Inflammatory macrophage (primary cell): ENCODE measurements around the gene VN1R4.
"Not testable (repeated sequence)": the region's sequence is repeated elsewhere in the genome, so short reads cannot be mapped to it uniquely, and the experiment has no call there.

ENCODE experiments used
- DNase-seq, 2 donors: peaks; one replicate each; pipeline ENCODE4 v3.0.0-alpha.2; 2020 to 2022
- total RNA-seq, 18 experiments: gene quantifications; one replicate each; lab custom pipeline; 2026; ENCODE audit warnings: mixed read lengths in 6 of 18, inconsistent platforms in 2 of 18; lab: John Stamatoyannopoulos, UW

Gene VN1R4
- 0 to 0.03 (median 0) reads per million in 18 experiments for total RNA-seq

GRCh38 chr19:53267623-53268022 is at the start of gene VN1R4:
Gene VN1R4 (minus strand): TSS chr19:53267723. CDS start chr19:53267665, 58 bp downstream.
- DNase-seq: not testable (repeated sequence)

- DNase-seq: no peak
Observed at GRCh38 chr19:53311897-53312296, 44.4 kb upstream of the VN1R4 start.

DNA sequence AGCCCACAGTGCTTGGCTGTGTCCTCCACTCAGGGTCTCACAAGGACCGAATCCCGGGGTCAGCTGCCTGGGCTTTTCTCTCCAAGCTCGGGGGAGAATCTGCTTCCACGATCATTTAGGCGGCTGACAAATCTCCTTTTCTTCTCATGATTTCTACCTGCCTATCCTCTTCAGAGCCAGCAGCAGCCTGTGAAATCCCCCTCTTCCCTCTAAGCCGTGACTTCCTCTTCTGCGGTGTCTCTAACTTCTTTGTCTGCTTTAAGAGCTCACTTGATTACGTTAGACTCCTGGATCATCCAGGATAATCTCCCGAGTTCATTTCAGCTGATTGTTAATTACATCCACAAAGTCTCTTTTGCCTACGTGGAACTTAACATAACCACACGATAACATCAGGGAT is 43.5 kb upstream of the VN1R4 start:
- DNase-seq: no peak

DNA sequence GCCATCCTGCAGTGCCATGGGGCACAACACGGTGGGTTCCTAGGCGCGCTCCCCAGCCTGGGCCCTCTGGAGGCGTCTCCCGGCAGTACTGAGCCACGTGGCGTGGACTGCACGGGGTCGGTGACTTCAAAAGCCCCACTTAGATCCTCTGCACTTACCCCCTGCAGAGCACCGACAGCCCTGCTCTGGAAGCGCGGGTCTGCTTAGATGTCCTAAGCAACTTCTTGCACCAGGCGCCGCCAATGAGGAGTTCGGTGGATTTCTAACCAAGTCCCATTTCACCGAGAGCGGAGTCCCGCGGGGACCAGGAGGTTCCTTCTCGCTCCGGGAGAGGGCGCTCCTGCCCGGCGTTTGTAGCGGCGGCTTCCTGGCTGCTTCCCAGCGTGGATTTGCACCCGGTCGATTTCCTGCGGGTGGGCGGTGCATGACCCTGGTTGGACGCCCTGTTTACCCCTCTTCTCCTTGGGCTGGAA is 40.9 kb upstream of the VN1R4 start:
- DNase-seq: no peak

DNA sequence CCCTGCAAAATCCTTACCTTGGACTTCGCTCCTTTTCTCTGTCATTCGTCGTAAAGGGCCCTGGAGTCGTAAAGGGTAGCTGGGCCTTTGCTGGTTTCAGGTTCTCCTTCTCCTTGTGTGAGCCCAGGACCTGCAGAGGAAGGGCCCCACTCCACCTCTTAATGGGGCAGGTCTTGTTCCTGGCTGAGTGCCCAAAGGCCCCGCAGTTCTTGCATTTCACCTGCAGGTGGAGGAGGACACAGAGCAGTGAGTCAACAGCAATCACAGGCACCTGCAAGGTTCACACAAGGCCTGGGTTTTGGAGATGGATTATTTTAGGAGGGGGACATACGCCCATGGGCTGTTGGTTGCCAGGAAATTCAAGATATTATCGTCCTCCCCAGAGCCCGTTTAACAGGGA is 33.8 kb upstream of the VN1R4 start:
- not testable (repeated sequence) for DNase-seq

GRCh38 chr19:53294786-53295441 is 27.4 kb upstream of the VN1R4 start:
- no peak for DNase-seq

DNA sequence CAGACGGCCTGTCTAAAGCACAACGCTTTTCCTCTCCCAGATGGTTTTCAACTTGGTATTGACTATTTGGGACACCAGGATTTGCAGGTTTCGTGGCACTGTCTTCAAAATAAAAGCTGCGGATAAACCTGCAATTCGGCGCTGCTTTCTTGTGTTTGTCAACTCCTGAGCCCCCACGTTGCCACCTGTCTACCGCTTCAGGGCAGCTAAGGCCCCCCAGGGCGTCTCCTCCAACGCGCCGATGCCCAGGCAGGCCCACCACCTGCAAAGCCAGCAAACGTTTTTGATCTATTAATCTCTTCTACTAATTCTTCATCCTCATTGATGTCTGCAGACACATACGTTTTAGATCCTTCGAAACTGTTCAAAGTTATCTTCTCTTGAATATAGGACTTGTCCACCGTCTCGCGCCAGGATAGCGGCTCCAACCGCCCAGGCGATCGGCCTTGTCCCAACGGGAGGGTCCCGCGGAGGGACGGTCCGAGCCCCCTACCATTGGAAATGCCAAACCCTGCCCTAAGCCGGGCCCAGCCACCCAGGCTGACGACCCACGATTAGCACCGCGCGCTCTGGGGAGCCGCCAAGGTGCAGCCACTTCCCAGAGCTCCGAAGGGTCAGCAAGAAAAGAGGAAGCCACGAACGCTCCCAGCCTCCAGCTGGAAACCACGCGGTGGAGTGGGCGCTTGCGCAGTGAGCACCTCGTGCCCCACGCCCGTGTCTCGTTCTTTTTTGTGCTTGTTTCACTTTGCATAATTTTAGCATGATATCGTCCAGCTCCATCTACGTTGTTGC is 23.4 kb upstream of the VN1R4 start:
- no peak for DNase-seq

- no peak for DNase-seq
Observed at GRCh38 chr19:53285087-53285486, 17.6 kb upstream of the VN1R4 start.

- not testable (repeated sequence) for DNase-seq
Observed at GRCh38 chr19:53281947-53282346, 14.4 kb upstream of the VN1R4 start.

GRCh38 chr19:53275480-53275879 is 8.0 kb upstream of the VN1R4 start:
- no peak for DNase-seq

GRCh38 chr19:53272044-53272443 is 4.5 kb upstream of the VN1R4 start:
- no peak for DNase-seq

GRCh38 chr19:53269861-53270260 is 2.3 kb upstream of the VN1R4 start:
- not testable (repeated sequence) for DNase-seq

GRCh38 chr19:53257715-53258342 is 9.7 kb downstream of the VN1R4 start, which contains the start of gene VN1R2:
Gene VN1R2 (plus strand): TSS chr19:53258292. CDS start chr19:53258376, 84 bp downstream.
- not testable (repeated sequence) for DNase-seq

DNA sequence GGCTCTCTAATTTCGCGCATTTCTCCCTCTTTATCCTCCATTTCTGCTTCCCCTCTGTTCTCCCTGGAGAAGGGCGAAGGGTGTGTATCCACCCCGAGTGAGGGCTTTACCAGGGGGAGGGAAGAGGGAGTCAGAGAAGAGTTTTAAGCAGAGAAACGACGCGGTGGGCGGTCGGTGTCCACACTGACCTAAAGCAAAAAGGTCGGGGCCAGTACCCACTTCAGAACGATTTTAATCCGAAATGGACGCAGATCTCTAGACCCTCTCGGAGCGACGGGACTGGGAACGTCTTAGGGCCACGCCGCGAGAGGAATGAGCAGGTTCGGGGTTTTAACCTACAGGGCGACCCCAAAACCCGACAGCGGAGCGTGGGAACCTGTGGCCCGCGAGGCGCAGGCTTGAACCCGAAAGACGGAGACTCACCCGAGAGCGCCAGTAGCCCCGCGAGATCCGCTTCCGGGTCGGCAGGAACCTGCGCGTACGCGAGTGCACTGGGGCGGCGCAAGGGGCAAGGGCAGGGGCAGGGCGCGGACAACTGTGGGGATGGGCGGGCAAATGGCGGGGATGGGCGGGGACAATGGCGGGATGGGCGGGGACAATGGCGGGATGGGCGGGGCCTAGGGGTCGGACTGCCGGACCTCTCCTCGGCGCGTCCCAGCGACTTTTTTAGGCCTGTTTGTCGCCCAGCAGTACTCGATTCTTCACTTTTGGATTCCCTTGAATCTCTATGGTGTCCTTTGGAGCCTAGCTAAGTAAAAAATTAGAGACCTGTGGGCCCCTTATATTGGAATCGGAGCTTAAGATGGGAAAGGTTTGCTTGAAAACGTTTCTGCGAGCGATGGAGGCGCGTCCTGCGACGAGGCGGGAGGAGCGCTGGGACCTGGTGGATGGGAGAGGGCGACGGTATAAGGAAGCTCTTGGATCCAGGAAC is 12.8 kb downstream of the VN1R4 start, which contains the start of gene ZNF677:
Gene ZNF677 (minus strand): TSS at position 463 of the 931 bp plus-strand sequence. CDS start 3,323 bp downstream, outside the sequence.
- DNase-seq: peak; percentile 83 to 91

- DNase-seq: peak in 1 of 2 donors; percentile 4
Observed at GRCh38 chr19:53246498-53246897, 21.0 kb downstream of the VN1R4 start.

- no peak for DNase-seq
Observed at GRCh38 chr19:53237114-53237777, 30.3 kb downstream of the VN1R4 start.

DNA sequence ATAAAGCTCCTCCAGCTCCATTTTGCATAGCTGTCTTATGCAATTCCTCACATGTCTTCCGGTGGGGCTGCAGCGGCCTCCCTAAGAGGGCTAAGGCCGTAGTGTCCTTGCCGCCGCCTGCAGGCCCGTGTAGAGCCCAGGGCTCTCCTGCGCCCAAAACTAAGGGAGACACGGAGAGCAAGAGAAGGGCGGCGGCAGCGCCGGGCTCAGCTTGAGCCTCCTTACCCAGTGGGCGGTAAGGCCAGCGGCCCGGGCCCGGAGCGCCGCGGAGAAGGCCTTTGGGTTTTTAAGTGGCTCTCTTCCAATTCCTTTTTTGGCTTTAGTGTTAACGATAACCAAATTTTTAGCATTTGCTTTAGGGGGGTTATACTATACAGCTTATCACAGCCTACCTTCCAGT is 42.9 kb downstream of the VN1R4 start:
- DNase-seq: no peak

GRCh38 chr19:53222716-53223115 is 44.8 kb downstream of the VN1R4 start:
- not testable (repeated sequence) for DNase-seq
